HEK293 (cell line): ENCODE measurements around the gene CRTAC1.

ENCODE experiments used
- BCL11A ChIP-seq: fragments of 450-650 bp; formaldehyde crosslinking; IDR thresholded peaks from 2 replicates; pipeline ENCODE4 v1.5.1; 2016; ENCODE audit warnings: low read depth, missing biosample characterization, missing genetic modification characterization
- BCL11B ChIP-seq: fragments of 450-650 bp; formaldehyde crosslinking; IDR thresholded peaks from 2 replicates; pipeline ENCODE4 v1.5.1; 2016; ENCODE audit warnings: low read depth, missing biosample characterization, missing genetic modification characterization
- PRDM1 ChIP-seq: fragments of 450-650 bp; formaldehyde crosslinking; IDR thresholded peaks from 2 replicates; pipeline ENCODE4; 2016; ENCODE audit warnings: missing biosample characterization, missing genetic modification characterization
- YY1 ChIP-seq: fragments of 450-650 bp; formaldehyde crosslinking; IDR thresholded peaks from 2 replicates; pipeline ENCODE4 v1.5.1; 2018; ENCODE audit warnings: missing biosample characterization, missing genetic modification characterization
- ZNF138 ChIP-seq: fragments of 450-650 bp; formaldehyde crosslinking; IDR thresholded peaks from 2 replicates; pipeline ENCODE4 v1.5.1; 2016; ENCODE audit warnings: missing biosample characterization, missing genetic modification characterization, borderline replicate concordance
- ZNF311 ChIP-seq: fragments of 450-650 bp; formaldehyde crosslinking; IDR thresholded peaks from 2 replicates; pipeline ENCODE4 v1.5.1; 2017; ENCODE audit warnings: missing biosample characterization, missing genetic modification characterization, borderline replicate concordance
- ZNF600 ChIP-seq: fragments of 450-650 bp; formaldehyde crosslinking; IDR thresholded peaks from 2 replicates; pipeline ENCODE4 v1.5.1; 2016; ENCODE audit warnings: missing biosample characterization, missing genetic modification characterization
- ZNF629 ChIP-seq: fragments of 450-650 bp; formaldehyde crosslinking; IDR thresholded peaks from 2 replicates; pipeline ENCODE4 v1.5.1; 2017; ENCODE audit warnings: missing biosample characterization, missing genetic modification characterization
- ZNF677 ChIP-seq: fragments of 450-650 bp; IDR thresholded peaks from 2 replicates; pipeline ENCODE4 v1.5.0; 2018; ENCODE audit warnings: missing biosample characterization, mild to moderate bottlenecking, missing genetic modification characterization, moderate library complexity
- ZNF76 ChIP-seq: fragments of 450-650 bp; formaldehyde crosslinking; IDR thresholded peaks from 2 replicates; pipeline ENCODE4; 2016; ENCODE audit warnings: low read depth, missing biosample characterization, missing genetic modification characterization, borderline replicate concordance
- TF ChIP-seq, protein P1 (sequence below): fragments of 450-650 bp; formaldehyde crosslinking; IDR thresholded peaks from 2 replicates; pipeline ENCODE4 v1.5.1; 2016; ENCODE audit warnings: missing biosample characterization, missing genetic modification characterization
- TF ChIP-seq, protein P2 (sequence below): fragments of 450-650 bp; formaldehyde crosslinking; IDR thresholded peaks from 2 replicates; pipeline ENCODE4 v1.5.1; 2016; ENCODE audit warnings: missing biosample characterization, missing genetic modification characterization, low read depth
- TF ChIP-seq, protein P3 (sequence below): fragments of 450-650 bp; formaldehyde crosslinking; IDR thresholded peaks from 2 replicates; pipeline ENCODE4 v1.5.1; 2016; ENCODE audit warnings: missing biosample characterization, missing genetic modification characterization
- TF ChIP-seq, protein P4 (sequence below): fragments of 450-650 bp; formaldehyde crosslinking; conservative IDR thresholded peaks from 2 replicates; pipeline ENCODE4 v1.5.1; 2016; ENCODE audit warnings: low read depth, missing biosample characterization, missing genetic modification characterization

DNA sequence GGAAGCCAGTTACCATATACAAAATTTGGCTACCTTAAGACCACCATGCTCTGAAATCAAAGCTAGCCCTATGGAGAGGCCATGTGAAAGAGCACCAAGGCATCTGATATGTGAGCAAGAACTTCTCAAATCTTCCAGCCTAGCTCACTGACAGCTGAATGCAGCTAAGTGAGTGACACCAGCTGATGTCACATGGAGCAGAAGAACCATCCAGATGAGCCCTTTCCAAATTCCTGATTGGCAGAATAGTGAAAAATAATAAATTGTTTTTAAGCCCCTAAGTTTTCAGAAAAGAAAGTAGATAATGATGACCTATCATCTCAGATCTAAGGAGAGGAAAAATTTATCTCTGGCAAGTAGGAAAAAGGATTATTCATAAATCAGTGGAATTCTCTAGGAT is 85.6 kb downstream of the CRTAC1 start:
- TF ChIP-seq ZNF677 (tag by site-specific recombination) (no peak), BCL11A (tag by site-specific recombination) (no peak), ZNF600 (tag by site-specific recombination) (no peak), PRDM1 (tag by site-specific recombination) (no peak), ZNF138 (tag by site-specific recombination) (no peak), ZNF76 (tag by site-specific recombination) (no peak), ZNF629 (tag by site-specific recombination) (no peak), BCL11B (tag by site-specific recombination) (no peak), ZNF311 (tag by site-specific recombination) (no peak), YY1 (tag by site-specific recombination) (no peak)
- TF ChIP-seq, protein P1, sequence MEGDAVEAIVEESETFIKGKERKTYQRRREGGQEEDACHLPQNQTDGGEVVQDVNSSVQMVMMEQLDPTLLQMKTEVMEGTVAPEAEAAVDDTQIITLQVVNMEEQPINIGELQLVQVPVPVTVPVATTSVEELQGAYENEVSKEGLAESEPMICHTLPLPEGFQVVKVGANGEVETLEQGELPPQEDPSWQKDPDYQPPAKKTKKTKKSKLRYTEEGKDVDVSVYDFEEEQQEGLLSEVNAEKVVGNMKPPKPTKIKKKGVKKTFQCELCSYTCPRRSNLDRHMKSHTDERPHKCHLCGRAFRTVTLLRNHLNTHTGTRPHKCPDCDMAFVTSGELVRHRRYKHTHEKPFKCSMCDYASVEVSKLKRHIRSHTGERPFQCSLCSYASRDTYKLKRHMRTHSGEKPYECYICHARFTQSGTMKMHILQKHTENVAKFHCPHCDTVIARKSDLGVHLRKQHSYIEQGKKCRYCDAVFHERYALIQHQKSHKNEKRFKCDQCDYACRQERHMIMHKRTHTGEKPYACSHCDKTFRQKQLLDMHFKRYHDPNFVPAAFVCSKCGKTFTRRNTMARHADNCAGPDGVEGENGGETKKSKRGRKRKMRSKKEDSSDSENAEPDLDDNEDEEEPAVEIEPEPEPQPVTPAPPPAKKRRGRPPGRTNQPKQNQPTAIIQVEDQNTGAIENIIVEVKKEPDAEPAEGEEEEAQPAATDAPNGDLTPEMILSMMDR (tag by site-specific recombination): no peak
- TF ChIP-seq, protein P2, sequence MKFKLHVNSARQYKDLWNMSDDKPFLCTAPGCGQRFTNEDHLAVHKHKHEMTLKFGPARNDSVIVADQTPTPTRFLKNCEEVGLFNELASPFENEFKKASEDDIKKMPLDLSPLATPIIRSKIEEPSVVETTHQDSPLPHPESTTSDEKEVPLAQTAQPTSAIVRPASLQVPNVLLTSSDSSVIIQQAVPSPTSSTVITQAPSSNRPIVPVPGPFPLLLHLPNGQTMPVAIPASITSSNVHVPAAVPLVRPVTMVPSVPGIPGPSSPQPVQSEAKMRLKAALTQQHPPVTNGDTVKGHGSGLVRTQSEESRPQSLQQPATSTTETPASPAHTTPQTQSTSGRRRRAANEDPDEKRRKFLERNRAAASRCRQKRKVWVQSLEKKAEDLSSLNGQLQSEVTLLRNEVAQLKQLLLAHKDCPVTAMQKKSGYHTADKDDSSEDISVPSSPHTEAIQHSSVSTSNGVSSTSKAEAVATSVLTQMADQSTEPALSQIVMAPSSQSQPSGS (tag by site-specific recombination): no peak
- TF ChIP-seq, protein P3, sequence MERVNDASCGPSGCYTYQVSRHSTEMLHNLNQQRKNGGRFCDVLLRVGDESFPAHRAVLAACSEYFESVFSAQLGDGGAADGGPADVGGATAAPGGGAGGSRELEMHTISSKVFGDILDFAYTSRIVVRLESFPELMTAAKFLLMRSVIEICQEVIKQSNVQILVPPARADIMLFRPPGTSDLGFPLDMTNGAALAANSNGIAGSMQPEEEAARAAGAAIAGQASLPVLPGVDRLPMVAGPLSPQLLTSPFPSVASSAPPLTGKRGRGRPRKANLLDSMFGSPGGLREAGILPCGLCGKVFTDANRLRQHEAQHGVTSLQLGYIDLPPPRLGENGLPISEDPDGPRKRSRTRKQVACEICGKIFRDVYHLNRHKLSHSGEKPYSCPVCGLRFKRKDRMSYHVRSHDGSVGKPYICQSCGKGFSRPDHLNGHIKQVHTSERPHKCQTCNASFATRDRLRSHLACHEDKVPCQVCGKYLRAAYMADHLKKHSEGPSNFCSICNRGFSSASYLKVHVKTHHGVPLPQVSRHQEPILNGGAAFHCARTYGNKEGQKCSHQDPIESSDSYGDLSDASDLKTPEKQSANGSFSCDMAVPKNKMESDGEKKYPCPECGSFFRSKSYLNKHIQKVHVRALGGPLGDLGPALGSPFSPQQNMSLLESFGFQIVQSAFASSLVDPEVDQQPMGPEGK (tag by site-specific recombination): no peak
- TF ChIP-seq, protein P4, sequence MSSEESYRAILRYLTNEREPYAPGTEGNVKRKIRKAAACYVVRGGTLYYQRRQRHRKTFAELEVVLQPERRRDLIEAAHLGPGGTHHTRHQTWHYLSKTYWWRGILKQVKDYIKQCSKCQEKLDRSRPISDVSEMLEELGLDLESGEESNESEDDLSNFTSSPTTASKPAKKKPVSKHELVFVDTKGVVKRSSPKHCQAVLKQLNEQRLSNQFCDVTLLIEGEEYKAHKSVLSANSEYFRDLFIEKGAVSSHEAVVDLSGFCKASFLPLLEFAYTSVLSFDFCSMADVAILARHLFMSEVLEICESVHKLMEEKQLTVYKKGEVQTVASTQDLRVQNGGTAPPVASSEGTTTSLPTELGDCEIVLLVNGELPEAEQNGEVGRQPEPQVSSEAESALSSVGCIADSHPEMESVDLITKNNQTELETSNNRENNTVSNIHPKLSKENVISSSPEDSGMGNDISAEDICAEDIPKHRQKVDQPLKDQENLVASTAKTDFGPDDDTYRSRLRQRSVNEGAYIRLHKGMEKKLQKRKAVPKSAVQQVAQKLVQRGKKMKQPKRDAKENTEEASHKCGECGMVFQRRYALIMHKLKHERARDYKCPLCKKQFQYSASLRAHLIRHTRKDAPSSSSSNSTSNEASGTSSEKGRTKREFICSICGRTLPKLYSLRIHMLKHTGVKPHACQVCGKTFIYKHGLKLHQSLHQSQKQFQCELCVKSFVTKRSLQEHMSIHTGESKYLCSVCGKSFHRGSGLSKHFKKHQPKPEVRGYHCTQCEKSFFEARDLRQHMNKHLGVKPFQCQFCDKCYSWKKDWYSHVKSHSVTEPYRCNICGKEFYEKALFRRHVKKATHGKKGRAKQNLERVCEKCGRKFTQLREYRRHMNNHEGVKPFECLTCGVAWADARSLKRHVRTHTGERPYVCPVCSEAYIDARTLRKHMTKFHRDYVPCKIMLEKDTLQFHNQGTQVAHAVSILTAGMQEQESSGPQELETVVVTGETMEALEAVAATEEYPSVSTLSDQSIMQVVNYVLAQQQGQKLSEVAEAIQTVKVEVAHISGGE: no peak
